ENCODE measurements around the gene SORL1.
A peak's percentile ranks its signal among the peaks of the same experiment; 100 is the strongest.

Gene SORL1

DNA sequence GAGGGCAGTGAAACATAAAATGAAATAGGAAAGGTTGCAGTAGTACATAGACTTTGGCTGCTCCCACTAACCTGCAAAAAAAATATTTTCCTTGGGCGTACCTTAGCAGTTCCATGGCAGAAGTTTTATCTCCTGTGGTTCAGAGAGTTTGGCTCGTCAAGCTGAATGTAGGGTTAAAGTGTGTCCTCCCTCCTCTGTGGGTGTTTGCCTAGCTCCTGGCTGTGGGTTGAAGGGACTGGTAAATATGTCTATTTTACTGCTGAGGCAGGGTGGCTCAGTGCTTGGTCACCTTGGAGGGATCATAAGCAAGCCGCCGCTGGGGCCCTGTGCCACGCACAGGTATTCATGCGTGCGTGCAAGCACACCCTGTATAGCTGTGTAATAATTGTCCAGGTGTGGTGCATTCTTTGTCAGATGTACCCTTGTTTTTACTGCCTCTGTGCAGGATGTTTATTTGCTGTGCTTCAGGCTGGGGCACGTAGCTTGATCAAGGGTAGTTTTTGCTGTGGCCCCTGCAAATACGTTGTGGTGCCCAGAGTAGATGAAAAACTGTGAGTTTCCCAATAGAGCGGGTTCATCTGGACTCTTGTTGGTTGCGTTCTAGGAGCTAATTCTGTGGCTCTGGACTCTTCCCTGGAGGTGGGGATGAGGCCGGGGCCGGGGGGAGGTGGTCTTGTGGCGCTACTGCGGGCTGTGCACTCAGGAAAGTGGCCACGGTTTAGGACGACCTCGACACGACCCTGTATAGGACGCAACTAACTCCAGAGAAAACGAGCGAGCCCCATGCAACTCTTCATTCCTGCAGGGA lies 732 bp upstream of the SORL1 start:
- no peak for DNase-seq (ENCODE audit: low read depth in 3 of 3, low spot score in 1 of 3)

DNA sequence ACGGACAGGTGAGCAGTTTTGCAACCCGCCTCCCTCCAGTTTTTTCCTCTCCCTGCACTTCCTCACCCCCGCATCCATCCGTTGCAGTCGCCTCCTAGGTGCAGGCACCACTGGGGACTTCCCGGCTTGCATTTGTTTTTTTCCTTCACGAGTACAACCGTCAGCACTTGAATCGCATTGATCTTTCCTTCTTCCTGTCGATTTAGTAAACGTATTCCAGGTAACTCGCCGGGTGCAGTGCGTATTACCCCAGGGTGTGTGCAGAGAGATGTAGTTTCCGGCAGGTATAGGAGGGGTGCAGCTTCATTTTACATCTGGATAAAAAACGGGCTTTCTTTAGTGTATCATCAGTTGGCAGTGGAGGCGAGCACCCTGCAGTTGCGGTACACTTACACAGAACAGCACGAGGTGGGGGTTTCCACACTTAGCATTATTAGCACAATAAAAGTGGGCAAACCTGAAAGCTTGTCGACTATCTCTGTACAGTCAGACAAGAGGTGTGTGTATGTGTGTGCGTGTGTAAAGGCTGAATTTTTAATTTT lies 566 bp downstream of the SORL1 start, which contains the start of gene SORL1-AS1:
SORL1-AS1 (minus strand) TSS at position 359 of the 542 bp plus-strand sequence.
- DNase-seq (ENCODE audit: low read depth in 3 of 3, low spot score in 1 of 3), result peak in 2 of 3 donors; percentile 30 to 40

DNA sequence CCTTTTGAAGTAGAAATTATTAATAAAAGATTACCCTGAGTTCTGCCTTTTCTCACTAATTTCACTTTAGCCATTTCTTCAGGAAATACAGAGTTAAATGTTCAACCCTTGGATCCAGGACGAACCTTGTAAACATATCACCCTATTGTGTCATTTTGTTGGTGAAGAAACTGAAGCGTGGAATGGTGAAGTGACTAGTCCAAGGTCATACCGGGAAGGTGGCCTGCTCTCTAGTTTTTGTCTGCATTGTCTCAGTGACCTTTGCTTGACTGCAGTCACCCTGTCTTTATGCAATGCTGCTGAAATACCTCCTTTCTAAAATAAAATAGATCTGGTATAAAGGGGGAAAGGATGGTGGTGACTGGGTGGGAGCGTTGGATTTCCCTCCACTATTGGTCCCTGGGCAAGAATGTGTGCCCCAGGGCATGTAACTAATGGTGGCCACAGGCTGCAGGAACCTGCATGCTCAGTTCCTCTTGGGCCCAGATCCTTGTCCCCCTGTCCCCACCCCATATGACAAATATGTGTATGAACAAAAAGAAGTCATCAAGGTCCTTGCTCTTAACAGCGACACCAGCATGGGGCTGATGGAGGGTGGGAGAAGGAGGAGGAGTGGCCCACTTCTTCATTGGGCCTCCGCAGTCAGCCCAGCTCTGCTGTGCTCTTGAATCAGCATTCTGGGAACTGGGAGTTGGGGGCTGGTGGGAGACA lies 1.6 kb downstream of the SORL1 start:
- no peak for DNase-seq (ENCODE audit: low read depth in 3 of 3, low spot score in 1 of 3)

DNA sequence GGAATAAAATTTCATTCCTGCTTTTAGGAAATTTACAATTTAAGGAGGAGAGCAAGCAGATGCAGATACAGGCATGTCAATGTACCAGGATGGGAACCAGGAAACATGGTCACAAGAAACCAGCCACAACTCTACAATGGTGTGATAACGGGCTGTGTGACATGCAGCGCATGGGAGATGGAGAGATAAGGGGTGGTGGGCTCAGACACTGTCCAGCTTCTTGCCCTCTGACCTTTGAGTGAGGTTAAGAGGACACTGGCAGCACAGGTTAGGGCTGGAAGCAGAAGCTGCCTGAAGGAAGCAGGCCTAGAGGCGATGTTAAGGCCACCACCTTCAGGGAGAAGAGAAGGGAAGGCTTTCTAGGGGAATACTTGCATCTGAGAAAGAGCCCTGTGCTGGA lies 3.0 kb downstream of the SORL1 start:
- no peak for DNase-seq (ENCODE audit: low read depth in 3 of 3, low spot score in 1 of 3)

DNA sequence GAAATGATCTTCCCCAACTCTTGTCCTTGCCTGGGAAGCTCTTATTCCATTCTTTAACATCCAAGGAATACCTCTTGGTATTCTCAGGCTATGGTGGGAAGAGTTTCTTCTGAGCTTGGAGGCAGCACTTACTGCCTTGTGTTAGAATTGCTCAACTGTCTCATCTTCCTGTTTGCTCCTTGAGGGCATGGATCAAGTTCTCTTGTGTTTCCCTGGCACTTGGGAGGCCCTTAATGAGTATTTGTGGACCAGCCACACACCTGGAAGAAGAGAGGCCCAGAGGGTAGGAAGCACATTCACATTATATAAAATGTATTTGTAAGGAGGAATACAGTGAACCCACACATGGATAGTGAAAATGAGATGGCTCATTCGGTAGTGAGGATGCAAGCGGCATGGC lies 4.0 kb downstream of the SORL1 start:
- DNase-seq (ENCODE audit: low read depth in 3 of 3, low spot score in 1 of 3), result no peak

DNA sequence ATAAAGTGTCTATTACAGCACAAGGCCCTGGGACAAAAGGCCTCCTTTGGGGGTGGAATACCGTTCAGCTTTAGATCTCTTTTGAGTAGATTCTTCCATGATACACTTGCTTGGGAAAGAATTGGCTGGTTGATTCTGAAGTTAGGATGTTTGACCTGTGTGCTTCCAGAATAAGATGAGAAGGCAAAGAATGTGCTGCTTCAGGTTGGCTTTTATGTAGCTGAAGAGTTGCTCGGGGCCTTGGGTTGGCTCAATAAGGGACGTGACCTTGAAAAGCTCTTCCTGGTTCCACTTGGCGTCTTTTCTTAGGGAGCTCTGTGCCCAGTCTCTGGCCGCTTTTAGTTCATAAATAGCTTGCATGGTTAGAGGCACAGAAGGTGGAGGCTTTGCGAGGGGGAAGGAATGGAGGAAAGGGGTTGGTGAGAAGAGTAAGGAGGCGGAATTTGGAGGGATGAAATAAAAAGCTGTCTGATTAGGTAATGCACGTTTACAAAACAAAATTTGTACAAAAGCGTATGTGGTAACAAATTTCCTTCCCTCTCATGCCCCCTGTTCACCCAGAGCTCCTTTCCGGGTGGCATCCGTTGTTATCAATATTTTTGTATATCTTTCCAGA lies 4.8 kb downstream of the SORL1 start:
- no peak for DNase-seq (ENCODE audit: low read depth in 3 of 3, low spot score in 1 of 3)

DNA sequence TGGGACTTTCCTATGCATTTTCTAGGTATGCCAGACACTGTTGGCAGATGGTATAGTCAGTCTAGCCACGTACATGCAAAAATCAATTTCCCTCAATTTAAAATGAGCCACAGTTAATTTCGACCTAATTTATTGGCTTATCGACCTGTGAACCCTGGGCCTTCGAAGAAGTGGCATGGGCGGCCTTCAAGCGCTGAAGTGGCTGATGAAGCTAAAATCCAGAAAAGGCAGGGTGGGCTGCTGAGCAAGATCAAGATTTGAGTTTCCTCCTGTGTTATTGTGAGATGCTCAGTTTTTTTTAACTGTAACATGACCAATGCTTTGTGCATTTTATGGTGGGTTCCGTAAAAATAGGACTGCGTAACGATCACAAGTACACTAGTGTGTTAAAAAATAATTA lies 6.4 kb downstream of the SORL1 start:
- DNase-seq (ENCODE audit: low read depth in 3 of 3, low spot score in 1 of 3), result no peak

DNA sequence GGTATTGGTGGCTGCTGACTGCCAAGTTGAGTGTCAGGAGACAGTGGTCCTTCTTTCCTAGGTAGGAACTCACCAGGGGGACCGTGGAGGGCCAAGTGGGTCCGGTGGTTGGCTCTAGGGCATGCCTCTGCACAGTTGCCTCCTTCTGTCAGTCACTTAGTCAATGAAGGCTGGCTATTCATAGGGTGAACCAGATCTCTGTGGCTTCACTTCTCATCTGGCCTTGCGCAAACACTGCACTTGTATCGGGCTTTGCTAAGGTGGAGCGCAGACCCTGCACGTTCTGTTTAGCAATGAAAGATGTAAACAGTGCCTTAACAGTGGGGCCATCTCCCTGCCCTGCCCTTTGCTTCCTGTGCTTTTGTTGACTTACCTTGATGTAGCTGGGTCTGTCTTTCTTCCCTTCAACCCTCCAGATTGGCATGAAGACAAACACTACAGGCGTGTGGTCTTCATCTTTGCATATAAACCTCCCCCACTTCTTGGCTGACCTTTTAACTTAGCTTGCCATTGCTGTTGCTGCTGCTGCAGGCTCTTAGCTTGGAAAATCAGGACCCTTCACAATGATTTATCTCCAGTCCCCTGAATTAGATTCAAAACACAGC lies 7.4 kb downstream of the SORL1 start:
- no peak for DNase-seq (ENCODE audit: low read depth in 3 of 3, low spot score in 1 of 3)

DNA sequence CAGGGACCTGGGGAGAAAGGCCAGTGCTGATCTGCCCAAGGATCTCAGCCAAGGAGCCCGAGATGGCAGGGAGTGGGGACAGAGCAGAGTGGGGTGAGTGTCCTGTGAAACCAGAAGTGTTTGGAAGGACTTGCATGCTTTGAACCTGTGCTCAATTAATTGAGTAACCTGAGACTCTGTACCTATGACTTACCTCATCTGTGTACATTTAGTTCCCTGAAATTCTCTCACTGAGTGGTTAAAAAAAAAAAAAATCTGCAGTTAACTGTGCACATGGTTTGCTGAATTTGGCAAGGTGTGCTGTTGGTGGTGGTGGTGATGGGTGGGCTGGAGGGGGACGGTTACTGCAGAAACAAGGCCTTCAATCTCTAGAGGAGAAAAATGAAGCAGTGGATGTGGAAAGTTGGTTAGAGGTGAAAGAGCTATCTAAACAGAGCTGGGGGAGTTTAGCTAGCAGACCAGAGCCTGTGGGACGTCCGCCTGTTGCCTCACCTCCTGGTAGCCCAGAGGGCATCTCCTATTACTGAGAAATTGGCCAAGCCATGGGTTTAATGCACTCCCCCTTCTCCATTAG lies 8.9 kb downstream of the SORL1 start:
- DNase-seq (ENCODE audit: low read depth in 3 of 3, low spot score in 1 of 3), result no peak

DNA sequence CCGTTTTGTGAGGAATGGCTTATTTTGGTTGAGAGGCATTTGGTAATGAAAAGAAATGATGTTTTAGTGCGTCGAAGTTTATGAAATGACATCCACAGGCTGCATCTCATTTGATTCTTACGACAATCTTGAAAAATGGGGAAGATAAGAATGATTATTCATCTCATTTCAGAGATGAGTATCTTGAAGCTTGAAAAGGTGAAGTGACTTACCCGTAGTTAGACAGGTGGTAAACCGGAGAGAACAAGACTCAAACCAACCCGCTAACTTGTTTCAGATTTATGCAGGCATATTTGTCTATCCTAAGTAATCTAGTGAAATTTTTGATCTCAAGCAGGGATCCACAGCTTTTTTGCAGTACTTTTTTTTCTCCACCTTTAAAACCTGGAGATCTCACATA lies 9.7 kb downstream of the SORL1 start:
- no peak for DNase-seq (ENCODE audit: low read depth in 3 of 3, low spot score in 1 of 3)

DNA sequence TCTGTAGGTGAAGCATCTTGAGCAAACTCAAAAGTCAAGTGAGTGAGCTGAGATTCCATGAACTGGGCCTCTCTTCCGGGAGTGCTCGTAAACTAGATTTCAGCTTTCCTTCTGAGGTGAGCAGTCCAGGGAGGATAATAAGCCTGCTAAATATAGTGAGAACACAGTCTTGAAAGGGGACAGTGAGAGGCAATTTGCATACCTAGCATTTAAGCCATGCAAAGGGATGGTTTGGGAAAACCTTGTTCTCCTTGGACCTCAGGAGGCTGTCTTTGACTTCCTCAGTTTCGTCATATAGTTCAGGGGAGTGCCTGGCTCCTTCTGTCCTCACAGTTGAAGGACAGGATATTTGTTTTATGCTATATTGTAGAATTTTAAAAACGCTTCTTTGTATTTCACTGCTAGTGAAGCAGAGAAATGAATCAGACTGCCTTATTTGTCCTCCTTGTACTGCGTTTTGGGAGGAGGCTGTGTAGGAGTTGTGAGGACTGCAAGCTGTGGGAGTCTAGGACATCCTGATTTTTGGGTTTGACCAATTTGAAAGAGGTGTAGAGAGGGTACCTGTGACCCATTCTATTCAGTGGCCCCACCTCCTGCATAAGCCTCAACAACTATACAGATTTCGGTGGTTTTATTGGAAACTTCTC lies 11.7 kb downstream of the SORL1 start:
- DNase-seq (ENCODE audit: low read depth in 3 of 3, low spot score in 1 of 3), result no peak

DNA sequence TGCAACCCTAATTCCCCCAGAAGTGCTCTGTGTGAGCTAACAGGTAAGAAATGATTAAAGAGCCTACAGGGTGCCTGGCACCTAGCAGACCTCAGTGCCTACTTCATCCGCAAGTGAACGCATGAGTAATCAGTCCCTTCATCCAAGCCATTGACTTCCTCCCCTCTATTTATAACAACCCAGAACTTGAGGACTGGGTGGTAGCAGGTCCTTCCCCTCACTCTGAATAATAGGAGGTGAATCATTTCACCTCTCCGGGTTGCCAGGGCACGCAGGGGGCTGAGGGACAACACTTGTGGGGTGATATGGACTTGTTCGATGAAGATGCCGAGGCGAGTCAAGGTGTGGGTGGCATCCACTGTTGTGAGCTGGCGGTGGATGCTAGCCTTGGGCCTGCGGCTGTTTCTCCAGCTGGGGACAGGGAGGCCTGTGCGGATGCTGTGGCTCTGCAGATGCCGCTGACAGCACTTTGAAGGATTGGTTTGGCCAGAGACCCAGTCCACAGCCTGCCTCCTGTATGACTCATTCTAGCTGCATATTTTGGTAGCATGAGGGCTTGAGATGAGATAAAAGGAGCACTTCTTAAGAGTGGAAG lies 12.3 kb downstream of the SORL1 start:
- peak in 2 of 3 donors; percentile 49 to 58 for DNase-seq (ENCODE audit: low read depth in 3 of 3, low spot score in 1 of 3)

DNA sequence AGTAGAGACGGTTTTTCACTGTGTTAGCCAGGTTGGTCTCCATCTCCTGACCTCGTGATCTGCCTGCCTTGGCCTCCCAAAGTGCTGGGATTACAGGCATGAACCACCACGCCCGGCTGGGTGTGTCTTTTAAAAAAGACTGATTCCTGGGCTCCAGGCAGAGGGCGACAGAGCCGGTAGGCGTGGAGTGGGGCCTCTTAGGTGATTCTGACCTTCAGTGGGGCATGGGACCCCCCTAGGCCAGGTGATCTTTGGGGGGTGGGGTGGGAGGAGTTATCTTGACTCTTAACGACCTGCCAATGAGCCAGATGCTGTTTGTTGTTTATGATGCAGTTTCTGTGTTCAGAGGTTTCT lies 13.6 kb downstream of the SORL1 start:
- no peak for DNase-seq (ENCODE audit: low read depth in 3 of 3, low spot score in 1 of 3)

DNA sequence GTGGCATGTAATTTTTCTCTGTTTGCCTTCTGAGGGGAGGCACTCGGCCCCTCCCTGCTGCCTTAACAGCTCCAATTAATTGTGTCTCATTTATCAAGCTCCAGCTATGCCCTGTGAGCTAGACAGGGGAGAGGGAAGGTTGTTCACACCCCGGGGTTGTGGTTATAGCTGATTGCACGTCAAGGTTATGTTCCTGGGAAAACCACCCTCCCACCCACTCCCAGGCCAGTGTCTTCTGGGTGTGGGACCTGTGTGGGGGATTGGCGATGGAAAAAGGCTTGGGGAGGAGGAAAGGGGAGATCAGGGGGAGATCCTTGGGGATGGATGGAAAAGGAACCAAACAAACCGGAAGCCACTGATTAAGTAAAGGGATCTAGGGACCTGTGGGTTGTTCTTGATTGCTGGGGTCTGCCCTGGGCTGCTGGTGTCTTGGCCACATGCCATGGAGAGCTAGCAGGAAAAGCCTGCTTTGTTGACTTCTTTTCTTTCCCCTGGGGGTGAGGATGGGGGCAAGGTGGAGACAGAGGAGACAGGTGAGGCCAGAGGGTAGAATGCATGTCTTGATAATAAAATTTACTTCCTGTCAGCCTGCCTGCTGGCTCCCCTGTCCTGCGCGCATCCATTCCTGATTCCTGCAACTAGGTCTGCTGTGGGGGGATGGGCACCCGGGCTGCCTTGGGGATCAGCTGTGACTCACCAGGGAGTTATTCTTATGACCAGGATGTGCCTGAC lies 14.1 kb downstream of the SORL1 start:
- DNase-seq (ENCODE audit: low read depth in 3 of 3, low spot score in 1 of 3), result no peak

DNA sequence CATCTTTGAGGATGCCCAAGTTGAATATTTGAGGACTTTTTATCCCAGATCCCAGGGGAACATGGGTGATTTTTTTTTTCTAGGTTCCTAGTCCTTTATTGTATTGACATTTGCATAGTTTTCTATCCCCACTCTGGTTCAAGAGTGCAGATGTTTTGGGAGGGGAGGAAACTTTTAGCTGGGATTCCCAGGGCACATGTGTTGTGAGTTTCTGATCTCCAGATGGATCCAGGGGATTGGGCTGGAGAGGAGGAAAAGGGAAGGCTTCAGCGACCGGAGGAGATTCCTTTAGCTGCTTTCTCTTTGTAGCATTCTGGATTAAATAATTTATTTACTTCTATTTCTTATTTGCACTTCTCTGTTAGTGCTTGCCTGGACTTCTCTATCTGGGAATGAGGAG lies 15.4 kb downstream of the SORL1 start:
- no peak for DNase-seq (ENCODE audit: low read depth in 3 of 3, low spot score in 1 of 3)

DNA sequence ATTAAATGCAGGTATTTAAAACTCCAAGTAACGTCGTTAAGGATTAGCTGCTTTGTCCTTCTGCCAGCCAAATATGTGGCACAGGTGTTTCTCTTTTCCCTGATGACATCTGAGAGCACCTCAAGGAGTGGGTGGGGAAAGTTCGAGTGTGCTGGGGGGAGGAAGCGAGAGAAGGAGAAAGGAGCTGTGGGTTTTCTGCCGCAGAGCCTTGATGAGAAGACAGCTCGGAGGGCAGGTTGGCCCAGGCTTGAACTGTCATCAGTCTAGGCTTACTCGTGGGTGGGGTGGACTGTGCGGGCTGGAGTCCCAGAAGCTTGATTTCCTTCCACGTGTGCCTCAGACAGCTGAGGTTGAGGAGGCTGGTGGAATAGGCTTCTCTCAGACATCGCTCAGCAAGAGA lies 15.9 kb downstream of the SORL1 start:
- peak in 2 of 3 donors; percentile 53 to 60 for DNase-seq (ENCODE audit: low read depth in 3 of 3, low spot score in 1 of 3)

DNA sequence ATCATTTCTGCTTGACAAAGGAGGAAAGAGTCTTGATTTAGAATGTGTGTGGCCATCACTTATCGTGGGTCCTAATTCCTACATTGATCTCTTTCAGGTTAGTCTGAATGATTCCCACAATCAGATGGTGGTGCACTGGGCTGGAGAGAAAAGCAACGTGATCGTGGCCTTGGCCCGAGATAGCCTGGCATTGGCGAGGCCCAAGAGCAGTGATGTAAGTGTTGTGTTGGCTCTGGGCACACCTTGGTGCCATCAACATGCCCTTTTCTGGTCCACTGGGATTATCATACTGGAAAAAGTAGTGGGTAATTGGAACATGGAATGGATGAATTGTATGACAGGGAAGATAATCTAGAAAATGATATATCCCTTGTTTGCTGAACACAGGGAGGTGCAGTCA lies 17.8 kb downstream of the SORL1 start:
- no peak for DNase-seq (ENCODE audit: low read depth in 3 of 3, low spot score in 1 of 3)

DNA sequence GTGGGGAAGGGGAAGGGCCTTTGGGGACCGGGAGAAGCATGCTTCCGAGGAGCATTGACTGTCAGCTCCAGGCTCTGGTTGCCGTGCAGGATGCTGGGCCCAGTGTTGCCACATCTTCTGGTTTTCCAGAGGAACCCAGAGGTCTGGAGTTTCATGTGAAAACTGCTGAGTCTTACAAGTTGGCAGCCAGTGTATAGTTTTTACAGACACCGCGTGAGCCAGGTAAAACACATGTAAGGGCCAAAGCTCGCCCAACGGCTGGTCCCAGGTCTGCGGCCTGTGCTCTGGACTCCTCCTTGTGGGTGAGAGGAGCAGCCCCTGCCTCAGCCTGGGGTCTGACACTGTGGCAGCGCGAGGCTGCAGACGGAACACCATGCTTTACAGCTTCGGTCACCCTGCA lies 19.1 kb downstream of the SORL1 start:
- no peak for DNase-seq (ENCODE audit: low read depth in 3 of 3, low spot score in 1 of 3)

DNA sequence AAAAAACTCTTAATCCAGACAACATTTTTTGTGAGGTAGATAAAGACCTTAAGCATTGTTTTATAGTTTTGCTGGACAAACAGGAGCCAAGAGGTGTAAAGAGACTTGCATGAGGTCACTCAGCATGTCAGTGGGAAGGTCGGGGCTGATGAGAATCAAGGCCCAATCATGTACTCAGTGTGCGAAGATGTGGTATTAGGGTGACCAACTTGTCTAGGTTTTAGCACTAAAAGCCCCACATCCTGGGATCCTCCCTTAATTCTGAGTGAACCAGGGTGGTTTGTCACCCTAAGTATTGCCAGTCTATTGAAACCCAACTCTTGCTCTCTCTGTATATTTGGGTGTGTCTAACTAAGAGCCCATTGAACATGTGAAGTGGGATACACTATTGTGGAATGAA lies 20.2 kb downstream of the SORL1 start:
- no peak for DNase-seq (ENCODE audit: low read depth in 3 of 3, low spot score in 1 of 3)
